GM18498 (cell line): ENCODE data around the gene SCUBE3.

ENCODE experiments used
- ATAC-seq: cut with Tn5 transposase; IDR thresholded peaks from one replicate; pipeline ENCODE4 v1.9.1; 2021; ENCODE audit warnings: mild to moderate bottlenecking, moderate library complexity; ENCODE audit not compliant: unreplicated experiment

The SCUBE3 gene

DNA sequence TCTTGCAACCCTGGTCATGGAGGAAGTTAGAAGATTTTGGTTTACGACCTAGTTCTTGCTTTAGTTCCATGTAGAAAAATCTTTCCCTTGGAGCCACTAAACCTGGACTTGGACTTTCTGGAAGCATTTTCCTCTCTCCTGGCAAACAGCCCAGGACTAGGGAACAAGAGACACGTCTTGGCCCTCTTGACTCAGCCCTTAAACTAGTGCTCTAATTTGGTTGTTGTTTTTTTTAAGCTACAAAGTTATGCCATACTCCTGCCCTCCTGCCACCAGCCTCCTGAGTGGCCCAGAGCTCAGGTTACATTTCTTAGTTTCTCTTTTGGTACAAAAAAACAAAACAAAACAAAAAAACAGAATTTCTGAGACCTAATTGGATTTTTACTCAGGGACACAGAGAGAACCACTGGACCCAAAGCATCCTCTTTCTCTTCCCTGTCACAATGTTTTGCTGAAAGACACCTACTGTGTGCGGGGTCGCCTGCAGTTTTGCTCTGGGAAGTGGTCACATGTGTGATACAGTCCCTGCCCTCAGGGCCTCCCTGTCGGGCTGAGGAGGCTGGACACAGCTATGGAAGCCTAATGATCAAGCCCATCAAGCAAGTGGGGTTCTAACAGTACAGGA, 32.3 kb upstream of the SCUBE3 start:
- ATAC-seq = no peak

DNA sequence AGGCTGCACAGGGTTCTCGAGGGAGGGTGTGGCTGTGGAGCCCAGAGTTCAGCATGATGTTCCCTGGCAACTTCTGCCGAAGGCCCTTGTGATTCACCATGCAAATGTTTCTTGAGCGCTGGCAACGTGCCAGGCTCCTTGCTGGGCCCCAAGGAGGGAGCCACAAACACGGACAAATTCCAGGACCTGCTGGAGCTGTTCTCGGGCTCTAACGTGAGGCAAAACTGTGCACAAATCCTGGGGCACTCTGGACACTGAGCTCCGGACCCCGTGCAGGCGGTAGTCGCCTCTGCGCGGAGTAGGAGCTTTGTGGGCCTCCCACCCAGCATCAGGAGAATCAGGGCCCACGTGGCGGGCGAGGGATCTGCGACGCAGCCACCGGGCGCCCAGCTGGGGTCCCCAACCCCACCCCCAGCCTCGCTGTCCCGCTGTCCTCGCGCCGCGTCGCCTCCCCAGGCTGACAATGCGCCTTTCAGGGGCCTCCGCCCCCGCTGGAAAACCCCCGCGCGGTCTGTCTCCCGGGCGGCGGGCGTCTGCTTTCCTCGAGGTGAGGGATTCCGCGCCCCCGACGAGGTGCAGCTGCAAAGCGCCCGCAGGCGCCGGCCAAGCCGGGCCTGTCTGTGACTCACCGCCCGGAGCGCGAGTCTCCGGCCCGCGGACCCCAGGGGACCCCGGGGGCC, 31.7 kb upstream of the SCUBE3 start:
- ATAC-seq = no peak

DNA sequence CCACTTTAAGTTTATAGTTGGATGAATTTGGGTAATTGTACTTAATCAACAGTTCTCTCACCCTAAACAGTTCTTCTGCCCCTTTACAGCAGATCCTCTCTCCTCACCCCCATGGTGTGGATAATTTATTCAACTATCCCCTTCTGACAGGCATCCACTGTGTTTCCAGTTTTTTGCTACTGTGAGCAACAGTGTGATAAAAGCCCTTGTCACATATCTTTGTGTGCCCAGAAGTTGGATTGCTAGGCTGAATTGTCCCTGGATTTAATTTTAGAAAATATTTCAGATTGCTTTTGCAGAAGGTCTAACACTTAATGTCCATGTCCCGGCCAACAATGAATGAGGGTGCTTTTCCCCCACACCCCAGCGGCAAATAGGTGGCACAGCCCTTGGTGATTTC, 30.5 kb upstream of the SCUBE3 start:
- ATAC-seq = no peak

DNA sequence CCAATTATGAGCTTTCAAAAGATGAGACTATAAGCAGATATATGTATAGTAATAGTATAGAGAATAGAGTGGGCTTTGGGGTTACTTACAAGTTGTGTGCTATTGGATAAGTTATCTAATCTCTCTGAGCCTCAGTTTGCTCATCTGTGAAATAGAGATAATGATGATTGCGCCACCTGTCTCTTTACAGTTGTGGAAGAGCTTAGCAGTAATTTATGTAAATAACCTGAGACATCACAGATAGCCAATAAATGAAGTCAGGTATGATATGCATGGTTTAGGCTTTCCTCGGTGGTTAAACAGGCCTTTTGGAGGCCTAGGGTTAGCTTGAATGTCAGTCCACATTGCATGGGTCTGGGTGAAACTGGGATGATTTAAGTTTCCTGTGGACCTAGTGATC, 29.8 kb upstream of the SCUBE3 start:
- no peak for ATAC-seq

DNA sequence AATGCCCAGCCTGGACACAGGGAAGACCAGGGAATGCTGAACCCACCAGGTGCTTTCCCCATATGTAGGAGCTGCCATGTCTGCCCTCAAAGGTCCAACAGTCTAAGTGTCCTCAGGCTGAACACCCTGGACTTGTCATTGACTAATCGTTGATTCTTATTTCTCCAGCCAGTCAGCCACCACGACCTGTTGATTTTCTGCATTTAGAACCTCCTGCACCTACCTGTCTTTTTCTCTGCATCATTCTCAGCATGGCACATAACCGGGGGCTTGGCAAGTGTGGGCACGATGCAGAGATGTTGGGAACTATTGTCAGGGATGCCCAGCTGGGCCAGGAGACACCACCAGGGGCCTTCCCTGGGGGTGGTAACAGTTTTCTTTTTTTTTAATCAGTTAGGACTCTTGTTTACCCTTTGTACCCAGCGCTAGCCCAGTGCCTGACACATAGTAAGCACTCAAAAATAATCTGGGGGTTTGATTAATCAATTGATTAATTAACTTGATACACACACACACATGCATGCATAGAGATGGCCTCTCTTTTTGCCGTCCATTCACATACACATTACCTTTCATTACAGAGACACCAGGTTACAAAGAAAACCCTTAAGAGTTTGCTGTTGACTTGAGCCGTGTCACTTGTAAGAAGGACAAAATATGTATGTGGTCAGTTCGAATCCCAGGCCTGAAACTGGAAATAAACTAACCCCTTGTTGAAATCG, 29.0 kb upstream of the SCUBE3 start:
- ATAC-seq = no peak

DNA sequence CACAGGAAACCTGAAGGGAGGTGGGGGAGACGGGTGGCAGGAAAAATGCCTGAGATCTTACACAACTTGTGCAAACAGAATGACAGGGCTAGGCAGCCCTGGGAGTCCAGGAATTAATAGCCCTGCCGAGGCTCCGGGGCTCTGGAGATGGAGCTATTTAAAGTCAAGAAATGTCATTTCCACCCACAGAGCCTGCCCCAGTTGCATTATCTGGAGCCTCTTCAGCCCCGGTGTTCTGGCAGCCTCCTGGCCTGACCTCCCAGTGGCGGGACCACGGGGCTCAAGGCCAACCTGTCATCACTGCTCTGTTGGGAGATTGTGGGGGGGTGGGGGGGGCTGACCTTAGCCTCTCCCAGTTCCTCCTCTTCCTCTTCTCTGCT, 28.5 kb upstream of the SCUBE3 start:
- no peak for ATAC-seq

DNA sequence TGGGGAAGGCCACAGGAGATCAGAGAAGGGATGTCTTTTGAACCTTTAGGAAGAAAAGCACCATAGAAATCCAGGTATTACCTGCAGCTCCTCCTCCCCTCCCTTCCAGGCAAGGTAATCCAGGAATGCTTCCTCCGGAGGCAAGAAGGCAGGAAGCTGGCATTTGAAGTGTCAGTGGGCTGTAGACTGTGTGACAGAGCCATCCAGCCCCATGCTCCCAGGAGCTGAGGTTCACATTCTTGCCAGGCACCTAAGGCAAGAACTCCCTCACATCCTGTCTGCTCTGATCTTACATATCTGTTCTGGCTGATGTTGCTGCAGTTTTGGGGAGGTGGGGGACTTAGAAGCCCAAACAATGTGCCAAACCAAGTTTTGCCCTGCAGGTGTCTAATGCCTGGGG, 27.8 kb upstream of the SCUBE3 start:
- no peak for ATAC-seq

DNA sequence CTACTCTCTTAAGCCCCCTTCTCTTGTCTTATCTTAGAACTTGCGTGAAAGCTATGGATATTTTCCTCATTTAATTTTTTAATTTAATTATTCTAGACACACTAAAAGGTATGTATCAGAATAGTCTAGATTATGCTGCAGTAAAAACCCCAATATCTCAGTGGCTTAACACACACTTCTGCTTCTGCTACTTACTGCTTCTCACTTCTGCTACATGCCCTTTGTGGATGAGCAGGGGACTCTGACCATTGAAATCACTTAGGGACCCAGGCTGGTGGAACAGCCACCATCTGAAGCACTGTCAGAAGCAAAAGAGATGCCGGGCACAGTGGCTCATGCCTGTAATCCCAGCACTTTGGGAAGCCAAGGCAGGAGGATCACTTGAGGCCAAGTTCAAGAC, 27.2 kb upstream of the SCUBE3 start:
- no peak for ATAC-seq

DNA sequence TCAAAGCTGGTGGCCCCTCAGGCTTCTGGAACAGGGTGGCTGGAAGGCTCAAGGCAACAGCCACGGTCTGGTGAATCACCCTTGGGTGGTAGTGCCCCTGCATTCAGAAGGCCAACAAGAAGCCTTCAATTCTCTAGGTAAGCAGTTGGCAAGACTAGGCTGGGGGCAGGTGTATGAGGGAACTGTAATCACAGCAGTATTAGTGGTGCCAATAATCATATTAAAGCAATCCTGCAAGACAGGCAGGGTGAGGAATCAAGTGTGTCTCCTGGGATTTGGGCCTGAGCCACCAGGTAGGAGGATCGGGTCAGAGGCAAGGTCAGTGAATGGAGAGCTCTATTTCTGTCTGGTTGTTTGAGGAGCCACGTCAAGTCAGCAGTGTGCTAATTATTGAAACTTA, 24.9 kb upstream of the SCUBE3 start:
- no peak for ATAC-seq

DNA sequence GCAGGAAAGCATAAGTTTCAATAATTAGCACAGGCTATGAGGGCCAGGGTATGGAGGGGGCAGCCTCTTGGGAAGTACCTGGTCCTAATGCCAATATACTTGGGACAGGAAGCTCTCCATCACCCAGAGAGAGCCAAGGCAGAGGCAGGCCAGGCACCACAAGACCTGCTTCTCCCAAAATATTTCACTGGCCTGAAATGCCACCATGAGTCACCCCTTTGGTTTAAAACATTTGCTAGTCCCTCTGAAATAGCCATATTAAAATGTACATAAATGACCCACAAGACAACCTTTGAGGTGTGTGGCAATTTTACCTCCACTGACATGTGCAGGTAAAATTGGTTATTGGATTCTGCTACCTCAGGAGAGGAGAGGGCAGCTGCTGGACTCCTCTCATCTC, 23.4 kb upstream of the SCUBE3 start:
- ATAC-seq = no peak

DNA sequence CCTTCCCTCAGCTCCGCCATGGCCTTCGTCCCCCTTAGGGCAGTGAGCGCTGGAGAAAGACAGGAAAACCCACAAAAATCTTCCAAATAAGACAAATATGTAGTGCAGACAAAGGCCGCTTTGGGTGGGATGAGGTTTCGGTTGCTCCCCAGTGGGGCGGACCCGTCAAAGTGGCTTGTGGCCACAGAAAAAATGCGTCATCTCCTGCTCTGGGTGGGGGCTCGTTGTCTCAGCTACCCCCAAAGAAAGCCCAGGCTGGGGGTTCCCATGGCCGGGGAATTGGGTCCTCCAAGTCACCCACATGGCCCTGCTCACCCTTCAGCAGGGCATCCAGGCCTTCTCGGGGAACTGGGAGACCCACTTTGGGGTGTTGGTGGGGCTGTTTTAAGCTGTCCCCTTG, 21.9 kb upstream of the SCUBE3 start:
- ATAC-seq = no peak

DNA sequence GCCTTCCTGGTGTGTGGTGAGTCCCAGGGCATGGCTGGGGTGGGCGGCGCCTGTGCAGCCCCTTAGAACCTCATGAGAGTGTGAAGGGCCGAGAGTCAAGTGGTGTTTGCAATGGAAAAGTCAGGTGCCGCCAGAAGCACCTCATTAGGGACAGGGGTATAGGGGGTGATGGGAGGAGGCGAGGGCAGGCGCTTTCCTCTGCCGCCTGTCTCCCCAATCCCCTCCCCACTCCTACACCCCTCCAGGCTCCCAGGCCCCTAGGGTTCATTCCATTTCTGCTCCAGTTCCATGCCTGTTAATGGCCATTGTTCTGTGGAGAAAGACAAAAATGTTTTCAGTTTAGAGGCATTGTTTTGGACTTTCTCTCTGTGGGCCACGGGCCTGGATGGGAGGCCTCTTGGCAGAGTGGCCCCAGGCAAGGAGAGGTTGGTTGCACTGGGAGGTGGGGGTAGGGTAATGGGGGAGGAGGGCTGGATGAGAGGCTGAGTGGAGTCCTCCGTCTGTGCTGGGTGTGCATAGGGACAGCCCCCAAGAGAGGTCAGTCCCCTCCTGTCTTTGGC, 21.4 kb upstream of the SCUBE3 start:
- ATAC-seq = no peak

DNA sequence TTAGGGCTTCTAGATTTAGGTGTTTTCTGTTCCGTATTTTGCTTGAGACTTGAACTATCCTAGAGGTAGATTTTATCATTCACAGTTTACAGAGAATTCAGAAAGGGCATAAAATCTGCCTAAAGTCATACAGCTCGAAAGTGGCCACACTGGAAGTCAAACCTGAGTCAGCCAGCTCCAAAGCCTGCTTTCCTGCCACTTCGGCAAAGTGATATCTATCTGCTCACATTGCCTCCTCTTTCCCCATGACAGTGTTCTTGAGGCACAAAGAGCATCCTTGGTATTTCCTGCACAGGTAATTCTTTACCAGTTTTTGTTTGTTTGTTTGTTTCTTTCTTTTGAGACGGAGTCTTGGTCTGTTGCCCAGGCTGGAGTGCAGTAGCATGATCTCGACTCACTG, 19.4 kb upstream of the SCUBE3 start:
- no peak for ATAC-seq

DNA sequence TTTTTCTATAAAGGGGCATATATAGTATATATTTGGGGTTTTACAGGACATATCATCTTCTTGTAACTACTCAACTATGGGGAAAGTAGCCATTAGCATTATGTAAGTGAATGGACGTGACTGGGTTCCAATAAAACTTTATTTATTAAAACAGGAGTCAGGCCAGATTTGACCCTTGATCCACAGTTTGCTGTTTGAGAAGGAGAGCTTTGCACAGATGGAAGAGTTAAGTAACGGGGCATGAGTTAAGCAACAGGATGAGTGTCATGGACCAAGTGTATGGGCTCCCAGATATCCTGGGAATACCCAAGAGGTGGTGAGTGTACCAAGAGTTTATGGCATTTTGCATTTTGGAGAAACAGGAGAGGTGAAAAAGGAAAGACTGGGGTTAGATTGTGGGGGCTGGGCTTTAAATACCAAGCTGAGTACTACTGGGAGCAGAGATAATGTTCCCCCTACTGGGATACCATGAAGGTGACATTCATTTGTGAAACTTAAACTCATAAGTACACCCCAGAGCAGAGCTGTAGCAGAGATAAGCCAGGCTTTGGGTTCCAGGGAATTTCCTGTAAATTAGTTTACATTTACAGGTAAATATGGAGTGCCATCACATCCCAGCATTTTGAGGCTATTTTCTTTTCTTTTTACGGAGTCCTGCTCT, 18.5 kb upstream of the SCUBE3 start:
- ATAC-seq = no peak

DNA sequence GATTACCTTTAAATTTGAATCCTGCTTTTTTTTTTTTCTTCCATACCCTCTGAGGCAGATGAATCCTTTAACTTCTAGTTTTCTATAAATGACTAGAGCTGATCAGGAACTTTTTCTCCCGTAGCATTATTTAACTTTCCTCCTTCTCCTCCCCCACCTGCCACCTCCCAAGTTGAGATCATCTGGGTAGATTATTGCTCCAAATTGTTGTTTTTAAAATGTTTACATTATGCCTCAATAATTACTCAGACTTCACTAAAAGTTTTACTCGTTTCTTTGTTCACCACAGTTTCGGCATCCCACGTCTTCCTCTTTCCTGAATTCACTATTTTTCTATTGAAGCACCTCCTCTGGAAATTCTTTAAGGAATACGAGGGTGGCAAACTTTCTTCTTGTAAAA, 16.6 kb upstream of the SCUBE3 start:
- ATAC-seq = no peak

DNA sequence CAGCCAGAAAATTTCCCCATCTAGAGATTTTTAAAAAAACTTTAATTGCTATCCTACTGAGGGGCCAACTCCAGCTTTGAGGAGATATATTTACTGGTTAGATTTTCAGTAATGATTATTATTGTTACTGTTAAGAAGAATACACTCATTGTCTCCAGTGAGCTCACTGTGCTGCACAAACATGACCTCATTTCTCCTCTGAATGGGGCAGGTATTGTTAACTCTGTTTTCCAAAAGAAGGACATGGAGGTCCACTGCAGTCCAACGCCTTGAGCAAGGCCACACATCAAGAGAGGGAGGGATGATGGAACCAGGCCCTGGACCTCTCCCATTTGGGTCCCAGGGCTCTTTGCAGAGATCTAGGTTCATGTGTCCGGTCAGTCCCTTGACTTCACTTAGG, 13.9 kb upstream of the SCUBE3 start:
- no peak for ATAC-seq

DNA sequence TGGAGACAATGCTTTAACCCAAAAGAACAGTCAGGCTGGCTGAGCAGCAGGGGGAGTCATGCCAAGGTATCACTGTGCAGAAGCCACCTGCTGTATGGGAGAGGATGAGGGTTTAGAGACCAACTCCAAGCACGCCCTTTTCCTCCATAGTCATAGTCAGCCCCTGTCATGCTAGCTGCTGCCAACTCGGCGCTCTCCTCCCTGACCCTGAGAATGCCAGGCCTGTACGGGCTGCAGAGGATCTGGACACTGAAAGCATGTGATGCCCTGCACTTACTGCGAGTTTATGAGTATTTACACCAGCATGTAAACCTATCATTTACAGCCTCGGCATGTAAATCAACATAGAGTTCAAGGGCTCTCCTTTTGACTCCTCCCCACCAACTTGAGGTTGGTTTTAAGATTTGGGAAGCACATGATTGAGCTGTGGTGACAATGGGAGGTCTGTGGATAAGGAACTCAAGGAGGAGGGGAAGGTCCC, 11.7 kb upstream of the SCUBE3 start:
- ATAC-seq = no peak

DNA sequence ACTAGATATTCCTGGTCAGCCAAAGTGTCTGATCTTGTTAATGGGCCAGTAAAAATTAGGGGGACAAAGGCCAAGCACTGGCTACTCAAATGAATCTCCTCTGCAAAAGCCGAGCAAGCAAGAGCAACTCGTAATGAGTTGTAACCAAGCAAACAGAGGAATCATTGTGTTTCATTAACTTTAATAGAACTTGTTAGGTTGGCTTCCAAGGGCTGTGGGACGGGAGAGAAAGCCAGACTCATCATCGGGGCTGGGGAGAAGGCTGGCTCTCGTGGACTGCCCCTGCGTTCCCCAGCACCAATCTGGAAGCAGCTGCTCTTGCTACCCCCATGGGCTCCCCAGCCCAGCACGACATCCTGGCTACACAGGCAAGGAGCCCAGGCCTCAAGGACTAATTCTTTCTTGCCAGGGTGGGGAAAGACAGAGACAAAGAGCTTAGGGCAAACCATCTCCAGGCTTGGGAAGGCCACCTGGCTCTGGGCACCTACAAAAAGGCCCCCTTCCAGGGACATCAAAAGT, 10.5 kb upstream of the SCUBE3 start:
- no peak for ATAC-seq

DNA sequence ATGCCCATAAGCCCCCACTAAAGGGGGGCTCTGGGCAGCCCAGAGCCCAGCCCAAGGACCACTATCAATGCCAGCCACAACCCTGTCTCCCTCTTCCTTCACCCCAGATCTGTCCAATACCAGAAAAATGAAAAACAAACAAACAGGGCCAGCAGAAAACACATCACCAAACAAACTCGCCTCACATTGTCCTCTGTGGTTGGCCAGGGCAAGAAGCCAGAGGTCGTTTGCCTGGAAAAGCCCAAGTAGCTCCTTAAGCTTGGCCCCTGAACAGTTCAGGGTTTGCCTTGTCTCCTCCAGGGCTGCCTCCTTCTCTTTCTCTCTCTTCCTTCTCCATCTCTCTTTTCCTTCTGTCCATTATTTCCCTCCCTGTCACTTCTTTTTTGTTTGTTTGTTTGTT, 10.1 kb upstream of the SCUBE3 start:
- ATAC-seq = no peak

DNA sequence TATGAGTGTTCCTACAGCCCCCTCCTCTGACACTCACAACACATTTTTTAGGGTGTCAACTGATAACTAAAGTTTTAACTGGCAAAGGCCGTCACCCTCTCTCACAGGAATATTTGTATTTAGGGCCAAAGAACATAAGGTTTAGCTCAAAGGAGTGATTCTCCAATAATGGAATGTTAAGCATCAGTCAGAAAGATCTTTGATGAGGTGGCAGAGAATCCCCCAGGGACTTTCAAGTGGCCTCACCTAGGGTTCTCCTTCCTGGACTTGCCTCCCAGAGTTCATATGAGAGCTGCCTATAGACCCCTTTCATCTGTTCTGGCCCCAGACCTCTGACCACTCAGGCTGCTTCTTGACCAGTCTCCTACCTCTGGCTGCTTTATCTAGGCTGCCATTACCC, 7.4 kb upstream of the SCUBE3 start:
- ATAC-seq = no peak

DNA sequence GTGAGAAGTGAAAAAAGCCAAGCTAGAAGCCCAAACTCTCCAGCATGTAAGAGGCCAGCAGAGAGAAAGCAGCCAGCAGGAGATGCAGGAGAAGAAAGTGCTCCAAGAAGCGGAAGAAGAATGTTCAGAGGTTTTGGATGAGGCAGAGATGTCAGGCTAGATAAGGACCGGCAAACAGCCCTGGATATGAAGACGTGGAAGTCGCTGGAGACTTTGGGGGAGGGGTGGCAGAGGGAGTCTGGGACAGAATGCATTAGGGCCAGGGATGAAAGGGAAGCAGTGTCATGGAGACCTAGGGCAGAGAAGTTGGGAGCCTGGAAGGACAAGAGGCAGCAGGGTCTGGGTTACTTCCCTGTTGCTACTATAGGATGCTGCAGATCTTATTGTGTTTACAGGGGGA, 5.3 kb upstream of the SCUBE3 start:
- ATAC-seq = no peak
